BLaER1 (cell line): ENCODE measurements around the gene PRKCZ.

Experiments used
- H3K27ac ChIP-seq: shearing (Covaris generic); formaldehyde crosslinking; 2 replicates; pipeline ENCODE4 v1.8.1; 2022
- H3K27me3 ChIP-seq: shearing (Covaris generic); formaldehyde crosslinking; 2 replicates; pipeline ENCODE4 v1.8.1; 2022
- H3K36me3 ChIP-seq: shearing (Covaris generic); formaldehyde crosslinking; 2 replicates; pipeline ENCODE4 v1.8.1; 2022
- H3K4me1 ChIP-seq: shearing (Covaris generic); formaldehyde crosslinking; 2 replicates; pipeline ENCODE4 v1.8.1; 2022
- H3K4me2 ChIP-seq: shearing (Covaris generic); formaldehyde crosslinking; 2 replicates; pipeline ENCODE4 v1.8.1; 2022
- H3K4me3 ChIP-seq: shearing (Covaris generic); formaldehyde crosslinking; 2 replicates; pipeline ENCODE4 v1.8.1; 2022
- H3K9ac ChIP-seq: shearing (Covaris generic); formaldehyde crosslinking; 2 replicates; pipeline ENCODE4 v1.8.1; 2022
- H3K9me3 ChIP-seq: shearing (Covaris generic); formaldehyde crosslinking; 2 replicates; pipeline ENCODE4 v1.8.1; 2022
- H4K20me1 ChIP-seq: shearing (Covaris generic); formaldehyde crosslinking; 2 replicates; pipeline ENCODE4 v1.8.1; 2022
- Cebpa-rat ChIP-seq: shearing (Covaris generic); IDR thresholded peaks from 2 replicates; pipeline ENCODE4 v1.8.1; 2022

Gene PRKCZ

DNA sequence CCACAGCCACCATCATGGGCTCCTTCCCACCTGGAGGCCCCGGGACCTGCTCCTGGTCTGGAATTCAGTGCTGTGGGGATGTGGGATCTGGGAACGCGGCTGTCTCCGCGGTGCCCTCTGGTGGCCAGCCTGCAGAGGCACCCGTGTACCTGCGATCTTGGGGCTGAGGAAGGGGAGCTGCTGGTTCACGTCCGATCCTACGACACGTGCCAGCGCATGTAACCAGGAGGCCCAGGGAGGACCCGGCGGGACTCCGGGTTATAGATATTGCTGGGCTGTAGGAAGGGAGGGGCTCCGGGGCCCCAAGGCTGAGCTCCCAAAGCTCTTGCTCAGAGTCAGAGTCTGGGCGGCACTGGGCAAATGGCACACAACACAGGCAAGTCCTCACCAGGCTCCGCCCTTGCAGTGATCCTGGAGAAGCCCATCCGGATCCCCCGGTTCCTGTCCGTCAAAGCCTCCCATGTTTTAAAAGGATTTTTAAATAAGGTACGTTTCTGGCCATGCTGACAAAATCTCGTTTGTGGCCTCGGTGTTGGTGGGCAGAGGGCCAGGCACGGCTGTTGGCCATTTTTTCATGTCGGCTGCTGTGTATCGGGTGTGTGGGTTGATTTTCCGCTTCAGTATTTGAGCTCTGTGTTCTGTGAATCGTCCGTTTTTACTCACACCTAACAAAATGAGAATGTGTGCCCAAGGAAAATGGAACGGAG, 124.3 kb downstream of the PRKCZ start:
- Histone ChIP-seq H3K9me3 (no peaks in the 10 kb centered on the region), H3K9ac (no peak overlapping the region), H3K36me3 (peaks cover 92% of the 10 kb centered on the region), H3K4me3 (no peak overlapping the region), H3K4me1 (peaks cover 15% of the 10 kb centered on the region), H3K4me2 (peak overlapping the region; percentile 59), H4K20me1 (peaks cover 88% of the 10 kb centered on the region), H3K27ac (peak overlapping the region; percentile 18; the same call in 1 of the 2 replicates), H3K27me3 (no peaks in the 10 kb centered on the region)
- no peak for TF ChIP-seq Cebpa-rat

DNA sequence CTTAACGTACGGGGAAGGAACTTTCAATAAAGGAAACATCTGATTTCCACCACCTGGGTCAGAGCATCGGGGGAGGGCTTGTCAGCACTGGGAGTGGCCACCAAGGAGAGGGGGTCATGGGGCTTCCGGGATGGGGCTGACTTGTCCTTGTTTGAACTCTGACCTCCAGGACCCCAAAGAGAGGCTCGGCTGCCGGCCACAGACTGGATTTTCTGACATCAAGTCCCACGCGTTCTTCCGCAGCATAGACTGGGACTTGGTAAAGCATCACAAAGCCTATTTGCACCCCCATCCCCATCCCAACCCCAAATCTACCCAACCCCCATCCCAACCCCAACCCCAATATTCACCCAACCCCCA, 124.8 kb downstream of the PRKCZ start:
- no peak overlapping the region for H3K4me3 ChIP-seq
- H4K20me1 ChIP-seq: peaks cover 91% of the 10 kb centered on the region
- peaks cover 15% of the 10 kb centered on the region for H3K4me1 ChIP-seq
- TF ChIP-seq Cebpa-rat: no peak
- no peaks in the 10 kb centered on the region for H3K9me3 ChIP-seq
- peaks cover 94% of the 10 kb centered on the region for H3K36me3 ChIP-seq
- H3K4me2 ChIP-seq: peak overlapping the region; percentile 59
- peak overlapping the region; percentile 18; the same call in 1 of the 2 replicates for H3K27ac ChIP-seq
- H3K27me3 ChIP-seq: no peaks in the 10 kb centered on the region
- H3K9ac ChIP-seq: no peak overlapping the region

DNA sequence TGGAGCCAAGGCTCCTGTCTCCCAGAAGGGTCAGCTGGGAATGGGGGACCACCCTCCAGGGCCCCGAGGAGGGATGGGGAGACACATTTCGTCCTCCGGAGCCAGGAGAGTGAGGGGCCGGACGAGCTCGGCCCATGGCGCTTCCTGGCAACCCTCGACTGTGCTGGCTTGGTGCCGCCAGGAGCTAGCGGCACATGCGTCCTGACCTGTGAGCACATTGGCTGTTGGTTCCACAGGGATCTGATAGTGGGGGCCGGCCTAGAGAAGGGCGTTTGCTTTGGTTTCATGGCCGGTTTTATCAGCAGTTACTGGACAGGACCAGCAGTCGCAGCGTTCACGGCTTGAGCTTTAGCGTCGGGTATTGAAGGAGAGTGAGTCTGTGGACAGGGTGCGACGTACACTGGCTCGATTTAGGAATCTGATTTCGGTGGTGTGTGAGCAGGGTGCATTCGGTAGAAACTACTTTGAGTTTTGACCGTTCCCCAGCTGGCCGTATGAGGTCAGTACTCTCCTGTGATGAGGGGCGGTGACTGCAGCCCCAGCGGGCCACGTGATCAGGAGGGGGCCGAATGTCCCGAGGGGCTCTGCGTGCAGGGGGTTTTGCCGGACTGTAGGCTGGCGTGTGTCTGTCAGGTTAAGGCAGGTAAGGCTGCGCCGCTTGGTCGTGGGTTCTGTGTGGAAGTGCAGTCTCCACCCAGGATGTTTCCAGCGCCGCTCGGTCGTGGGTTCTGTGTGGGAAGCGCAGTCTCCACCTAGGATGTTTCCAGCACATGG, 125.7 kb downstream of the PRKCZ start:
- no peak overlapping the region for H3K27ac ChIP-seq
- no peaks in the 10 kb centered on the region for H3K27me3 ChIP-seq
- no peak overlapping the region for H3K4me2 ChIP-seq
- H3K36me3 ChIP-seq: peaks cover 94% of the 10 kb centered on the region
- no peak overlapping the region for H3K4me3 ChIP-seq
- peaks cover 90% of the 10 kb centered on the region for H4K20me1 ChIP-seq
- no peak for TF ChIP-seq Cebpa-rat
- H3K9me3 ChIP-seq: no peaks in the 10 kb centered on the region
- no peak overlapping the region for H3K9ac ChIP-seq
- H3K4me1 ChIP-seq: peaks cover 15% of the 10 kb centered on the region

DNA sequence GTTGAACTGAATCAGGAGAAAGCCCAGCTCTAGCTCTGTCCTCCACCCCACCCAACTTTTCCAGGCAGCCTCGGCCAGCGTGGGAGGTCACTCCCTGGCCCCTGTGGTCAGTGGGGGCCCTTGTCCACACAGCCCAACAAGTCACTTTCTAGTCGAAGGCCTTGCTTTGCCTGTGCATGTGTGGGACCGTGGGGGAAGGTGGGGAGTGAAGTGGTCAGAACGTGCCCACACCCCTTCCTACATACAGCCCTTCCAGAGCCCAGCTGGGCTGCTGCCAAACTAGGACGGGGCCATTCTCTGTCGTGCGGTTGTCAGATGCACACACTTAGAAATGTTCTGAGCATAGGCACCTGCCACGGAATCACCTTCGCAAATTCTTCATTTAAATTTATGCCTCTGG, 126.4 kb downstream of the PRKCZ start:
- Histone ChIP-seq H3K36me3 (peaks cover 94% of the 10 kb centered on the region), H3K4me1 (peaks cover 15% of the 10 kb centered on the region), H3K9ac (no peak overlapping the region), H3K4me3 (no peak overlapping the region), H3K9me3 (no peaks in the 10 kb centered on the region), H4K20me1 (peaks cover 92% of the 10 kb centered on the region), H3K4me2 (no peak overlapping the region), H3K27me3 (no peaks in the 10 kb centered on the region), H3K27ac (no peak overlapping the region)
- TF ChIP-seq Cebpa-rat: no peak

DNA sequence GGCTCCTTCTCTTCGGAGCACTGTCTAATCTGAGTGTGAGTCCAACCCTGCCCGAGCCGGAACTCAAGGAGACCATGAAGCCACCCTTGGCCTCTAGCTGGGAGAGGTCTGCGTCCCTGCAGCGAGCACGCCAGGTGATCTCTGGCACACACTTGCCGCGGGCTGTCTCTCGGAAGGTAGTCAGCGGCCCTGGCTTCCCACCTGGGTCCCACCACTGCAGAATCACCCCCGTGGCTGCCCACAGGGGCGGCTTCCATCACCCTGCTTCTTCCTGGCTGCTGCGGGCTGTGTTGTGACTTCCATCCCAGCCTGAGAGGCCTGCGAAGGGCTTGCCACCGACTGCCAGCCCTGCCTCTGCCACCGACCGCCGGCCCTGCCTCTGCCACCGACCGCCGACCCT, 127.3 kb downstream of the PRKCZ start:
- Histone ChIP-seq H3K36me3 (peaks cover 94% of the 10 kb centered on the region), H3K4me2 (no peak overlapping the region), H3K9me3 (no peaks in the 10 kb centered on the region), H3K27me3 (no peaks in the 10 kb centered on the region), H3K4me1 (peaks cover 15% of the 10 kb centered on the region), H3K9ac (no peak overlapping the region), H3K27ac (no peak overlapping the region), H4K20me1 (peaks cover 92% of the 10 kb centered on the region), H3K4me3 (no peak overlapping the region)
- no peak for TF ChIP-seq Cebpa-rat

DNA sequence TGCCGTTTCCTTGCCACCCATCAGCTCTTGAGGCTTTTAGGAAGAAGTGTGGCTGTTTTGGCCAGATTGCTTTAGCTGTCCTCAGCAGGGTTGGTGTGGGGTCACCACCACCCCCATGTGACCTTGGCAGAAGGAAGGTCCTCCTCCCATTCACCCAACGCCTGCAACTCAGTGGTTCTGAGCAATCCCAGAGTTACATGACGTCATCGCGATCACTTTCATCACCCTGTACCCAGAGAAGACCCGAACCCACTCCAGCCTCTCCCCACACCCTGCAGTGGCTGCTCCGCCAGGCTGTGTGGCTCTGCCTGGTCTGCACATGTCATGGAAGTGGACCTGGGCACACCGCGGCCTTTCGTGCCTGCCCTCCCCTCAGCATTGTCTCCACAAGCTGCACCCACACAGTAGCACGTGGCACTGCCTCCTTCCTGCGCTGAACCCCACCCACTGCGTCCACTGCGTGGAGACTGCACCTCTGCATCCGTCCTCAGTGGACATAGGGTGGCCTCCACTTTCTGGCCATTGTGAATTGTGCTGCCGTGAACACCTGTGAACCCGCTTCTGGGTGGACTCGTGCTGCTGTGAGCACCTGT, 127.8 kb downstream of the PRKCZ start:
- no peak for TF ChIP-seq Cebpa-rat
- no peak overlapping the region for H3K4me2 ChIP-seq
- H3K36me3 ChIP-seq: peaks cover 94% of the 10 kb centered on the region
- no peak overlapping the region for H3K27ac ChIP-seq
- peaks cover 15% of the 10 kb centered on the region for H3K4me1 ChIP-seq
- H3K4me3 ChIP-seq: no peak overlapping the region
- no peaks in the 10 kb centered on the region for H3K27me3 ChIP-seq
- peaks cover 88% of the 10 kb centered on the region for H4K20me1 ChIP-seq
- no peaks in the 10 kb centered on the region for H3K9me3 ChIP-seq
- no peak overlapping the region for H3K9ac ChIP-seq

DNA sequence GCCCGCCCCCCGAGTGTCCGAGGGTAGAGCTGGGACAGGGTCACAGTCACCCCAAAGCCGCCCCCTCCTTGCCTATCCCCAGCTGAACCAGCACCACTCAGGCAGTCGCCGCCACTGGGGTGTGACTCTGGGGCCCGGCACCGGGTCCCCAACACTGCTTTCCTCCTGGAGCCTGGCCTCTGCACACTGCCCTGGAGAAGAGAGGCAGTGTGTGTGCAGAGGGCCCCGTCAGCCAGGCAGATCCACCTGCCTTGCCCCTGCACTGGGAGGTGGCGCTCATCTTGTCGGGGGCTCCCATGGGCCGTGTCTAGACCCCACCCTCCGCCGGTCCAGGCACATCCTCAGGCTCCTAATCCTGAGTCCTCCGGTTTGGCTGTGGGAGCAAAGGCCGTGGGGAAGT, 128.7 kb downstream of the PRKCZ start:
- no peak for TF ChIP-seq Cebpa-rat
- H3K27me3 ChIP-seq: no peaks in the 10 kb centered on the region
- H3K36me3 ChIP-seq: peaks cover 94% of the 10 kb centered on the region
- no peak overlapping the region for H3K27ac ChIP-seq
- H3K4me3 ChIP-seq: no peak overlapping the region
- no peak overlapping the region for H3K9ac ChIP-seq
- no peaks in the 10 kb centered on the region for H3K9me3 ChIP-seq
- peaks cover 12% of the 10 kb centered on the region for H3K4me1 ChIP-seq
- no peak overlapping the region for H3K4me2 ChIP-seq
- peaks cover 87% of the 10 kb centered on the region for H4K20me1 ChIP-seq

DNA sequence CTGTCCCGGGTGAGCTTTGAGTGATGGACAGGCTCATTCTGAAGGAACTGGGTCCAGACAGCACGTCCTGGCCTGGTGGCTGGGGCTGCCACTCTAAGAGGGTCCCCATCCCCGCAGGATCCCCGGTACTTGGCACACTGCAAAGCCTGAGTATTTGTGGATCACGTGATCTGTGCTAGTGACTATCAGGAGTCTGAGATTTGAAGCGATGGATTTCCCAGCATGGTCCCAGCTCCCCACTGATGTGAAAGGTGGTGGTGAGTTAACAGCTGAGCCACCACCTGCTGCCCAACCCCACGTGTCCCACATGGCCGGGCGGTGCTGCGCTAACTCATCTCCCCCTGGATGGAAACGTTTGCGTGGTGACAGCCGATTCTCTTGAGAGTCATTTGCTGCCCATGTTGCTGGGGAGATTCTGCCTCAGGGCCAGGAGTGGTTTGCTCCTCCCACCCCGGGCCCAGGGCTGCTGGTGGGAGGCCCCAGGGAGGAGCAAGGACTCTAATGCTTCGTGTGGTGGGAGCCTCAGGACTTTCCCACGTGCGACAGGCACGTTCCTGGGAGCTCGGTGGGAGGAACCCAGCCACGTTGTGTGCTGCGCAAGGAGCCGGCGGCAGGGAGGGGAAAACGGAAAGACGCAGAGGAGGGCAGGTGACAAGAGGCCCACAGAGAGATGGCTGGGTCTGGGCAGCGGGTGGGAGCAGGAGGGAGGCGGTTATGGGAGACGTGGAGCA, 129.2 kb downstream of the PRKCZ start:
- Histone ChIP-seq H3K36me3 (peaks cover 95% of the 10 kb centered on the region), H3K27ac (no peak overlapping the region), H4K20me1 (peaks cover 87% of the 10 kb centered on the region), H3K4me1 (peaks cover 7% of the 10 kb centered on the region), H3K9ac (no peak overlapping the region), H3K9me3 (no peaks in the 10 kb centered on the region), H3K4me3 (no peak overlapping the region), H3K27me3 (no peaks in the 10 kb centered on the region), H3K4me2 (no peak overlapping the region)
- TF ChIP-seq Cebpa-rat: no peak

DNA sequence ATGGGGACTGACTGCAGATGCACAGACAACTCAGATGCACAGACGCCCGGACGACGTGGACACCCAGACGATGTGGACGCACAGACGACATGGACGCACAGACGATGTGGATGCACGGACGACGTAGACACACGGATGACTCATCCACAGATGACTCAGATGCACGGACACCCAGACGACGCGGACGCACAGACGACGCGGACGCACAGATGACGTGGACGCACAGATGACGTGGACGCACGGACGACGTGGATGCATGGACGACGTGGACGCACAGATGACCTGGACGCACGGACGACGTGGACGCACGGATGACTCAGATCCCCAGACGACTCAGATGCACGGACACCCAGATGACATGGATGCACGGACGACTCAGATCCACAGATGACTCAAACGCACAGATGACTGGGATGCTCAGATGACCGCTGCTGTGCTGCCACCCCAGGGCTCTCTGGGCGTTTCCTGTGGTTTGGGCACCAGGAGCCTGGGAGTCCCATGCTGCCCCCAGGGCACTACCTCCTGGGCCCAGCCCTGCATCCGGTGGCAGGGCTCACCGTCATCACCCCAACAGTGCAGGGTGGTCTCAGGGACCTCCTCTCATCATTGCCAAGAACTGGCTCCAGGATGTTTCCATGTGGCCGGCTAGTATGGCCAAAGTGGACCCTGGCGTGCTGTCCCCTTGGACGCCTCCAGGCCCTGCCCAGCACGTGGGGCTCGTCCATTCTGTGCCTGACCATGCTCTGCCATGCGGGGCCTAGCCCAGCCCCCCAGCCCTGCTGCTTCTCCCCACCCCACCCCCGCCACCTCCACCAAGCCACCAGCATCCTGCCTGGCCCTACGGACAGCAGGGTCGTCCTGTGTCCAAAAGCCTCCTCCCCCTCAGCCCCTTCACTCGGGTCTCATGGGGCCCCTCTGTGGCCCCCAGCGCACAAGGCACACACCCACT, 130.4 kb downstream of the PRKCZ start:
- TF ChIP-seq Cebpa-rat: no peak
- Histone ChIP-seq H3K9me3 (no peaks in the 10 kb centered on the region), H3K27ac (no peak overlapping the region), H4K20me1 (peaks cover 92% of the 10 kb centered on the region), H3K4me3 (no peak overlapping the region), H3K36me3 (peaks cover 98% of the 10 kb centered on the region), H3K27me3 (no peaks in the 10 kb centered on the region), H3K9ac (no peak overlapping the region), H3K4me2 (no peak overlapping the region), H3K4me1 (0 out of 2 replicates have a peak, but pooled peaks cover 6% of the 10 kb centered on the region)
